ENCODE measurements around the gene CATSPERZ. TPM values are rescaled to one million over a fixed set of nuclear protein-coding genes. Genes with fewer than 3 reads are reported as not detected.

CATSPERZ gene
- total and polyA plus RNA-seq, 9 of the 15 experiments (the other 6 are each of a cell fraction or from before 2014, with no cell fraction given) = 0.86 to 8.5 (median 3.5) TPM

GRCh38 chr11:64286801-64287159 lies 13.4 kb upstream of the CATSPERZ start (continued):
- no peak for TF ChIP-seq RERE (CRISPR knock-in tag; IDR thresholded peaks at IDR 0.05; ENCODE audit: borderline replicate concordance)
- TF ChIP-seq, protein P1, sequence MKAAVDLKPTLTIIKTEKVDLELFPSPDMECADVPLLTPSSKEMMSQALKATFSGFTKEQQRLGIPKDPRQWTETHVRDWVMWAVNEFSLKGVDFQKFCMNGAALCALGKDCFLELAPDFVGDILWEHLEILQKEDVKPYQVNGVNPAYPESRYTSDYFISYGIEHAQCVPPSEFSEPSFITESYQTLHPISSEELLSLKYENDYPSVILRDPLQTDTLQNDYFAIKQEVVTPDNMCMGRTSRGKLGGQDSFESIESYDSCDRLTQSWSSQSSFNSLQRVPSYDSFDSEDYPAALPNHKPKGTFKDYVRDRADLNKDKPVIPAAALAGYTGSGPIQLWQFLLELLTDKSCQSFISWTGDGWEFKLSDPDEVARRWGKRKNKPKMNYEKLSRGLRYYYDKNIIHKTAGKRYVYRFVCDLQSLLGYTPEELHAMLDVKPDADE (conservative IDR thresholded peaks at IDR 0.05; ENCODE audit: control insufficient read depth, low read depth, low read length) = no peak
- TF ChIP-seq, protein P2, sequence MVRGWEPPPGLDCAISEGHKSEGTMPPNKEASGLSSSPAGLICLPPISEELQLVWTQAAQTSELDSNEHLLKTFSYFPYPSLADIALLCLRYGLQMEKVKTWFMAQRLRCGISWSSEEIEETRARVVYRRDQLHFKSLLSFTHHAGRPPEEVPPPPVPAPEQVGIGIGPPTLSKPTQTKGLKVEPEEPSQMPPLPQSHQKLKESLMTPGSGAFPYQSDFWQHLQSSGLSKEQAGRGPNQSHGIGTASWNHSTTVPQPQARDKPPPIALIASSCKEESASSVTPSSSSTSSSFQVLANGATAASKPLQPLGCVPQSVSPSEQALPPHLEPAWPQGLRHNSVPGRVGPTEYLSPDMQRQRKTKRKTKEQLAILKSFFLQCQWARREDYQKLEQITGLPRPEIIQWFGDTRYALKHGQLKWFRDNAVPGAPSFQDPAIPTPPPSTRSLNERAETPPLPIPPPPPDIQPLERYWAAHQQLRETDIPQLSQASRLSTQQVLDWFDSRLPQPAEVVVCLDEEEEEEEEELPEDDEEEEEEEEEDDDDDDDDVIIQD (CRISPR knock-in tag; IDR thresholded peaks at IDR 0.05) = no peak
